Heart right ventricle (tissue), 16 donors: Measurements from ENCODE around the gene FGD4. TPM values are rescaled to one million over a fixed set of nuclear protein-coding genes. Genes with fewer than 3 reads are reported as not detected.

ENCODE experiments used
- ATAC-seq, 8 donors: fragments of 200-7000 bp; cut with Tn5 transposase; one replicate each; pipeline ENCODE4 v1.9.1; 2020; ENCODE audit warnings: mild to moderate bottlenecking in 8 of 8, moderate library complexity in 8 of 8, moderate number of reproducible peaks in 1 of 8
- DNase-seq, 2 donors: peaks; one replicate each; pipeline ENCODE4 v3.0.0-alpha.2; 2020
- H3K27ac ChIP-seq, 10 donors: fragments of 200-600 bp; sonication (generic) in 2 of 10; one replicate each; pipeline versions ENCODE4 v1.5.0 to v1.8.0; 2020 to 2022; ENCODE audit warnings: mild to moderate bottlenecking in 3 of 10
- H3K27me3 ChIP-seq, 7 donors: fragments of 200-600 bp; one replicate each; pipeline ENCODE4 v1.8.0; 2021 to 2022; ENCODE audit warnings: mild to moderate bottlenecking in 2 of 7
- H3K36me3 ChIP-seq, 9 donors: fragments of 200-600 bp; sonication (generic) in 1 of 9; one replicate each; pipeline versions ENCODE4 v1.5.0 to v1.8.0; 2020 to 2022; ENCODE audit warnings: mild to moderate bottlenecking in 2 of 9
- H3K4me1 ChIP-seq, 9 donors: fragments of 200-600 bp; sonication (generic) in 1 of 9; one replicate each; pipeline versions ENCODE4 v1.5.0 to v1.8.0; 2020 to 2022; ENCODE audit warnings: mild to moderate bottlenecking in 4 of 9
- H3K4me3 ChIP-seq, 10 donors: fragments of 200-600 bp; sonication (generic) in 2 of 10; one replicate each; pipeline versions ENCODE4 v1.5.0 to v1.8.0; 2020 to 2022; ENCODE audit warnings: mild to moderate bottlenecking in 7 of 10, moderate library complexity in 2 of 10
- H3K9me3 ChIP-seq, 11 donors: fragments of 200-600 bp in 10 of 11; sonication (generic) in 2 of 11; one replicate each; pipeline versions ENCODE4 v1.5.0 to v1.8.0; 2013 to 2022; ENCODE audit warnings: mild to moderate bottlenecking in 2 of 11, control low read depth in 1 of 11, moderate library complexity in 1 of 11
- CTCF ChIP-seq, 9 donors: fragments of 200-600 bp; sonication (generic) in 2 of 9; IDR thresholded peaks; one replicate each; pipeline versions ENCODE4 v1.5.0 to v1.8.0; 2021 to 2022; ENCODE audit warnings: antibody characterized with exemption in 9 of 9, mild to moderate bottlenecking in 5 of 9, moderate library complexity in 1 of 9
- WGBS, 2 donors: extraction: QIAGEN DNeasy Blood & Tissue Kit; methylation state at CpG; one replicate each; pipeline ENCODE4 v1.1.7; 2013; ENCODE audit warnings: inconsistent platforms in 1 of 2; 5-methylcytosine and 5-hydroxymethylcytosine counted together
- intact Hi-C, 10 donors: fragments of 100-400 bp; cut with DNase I; formaldehyde crosslinking; loops; one replicate each; pipeline versions ENCODE4 v1.11.1 to v1.14.2; 2022
- polyA plus RNA-seq, 2 donors: library from polyadenylated mRNA; stranded (reverse); fragments of 200-250 nt; gene quantifications; one replicate each; pipeline ENCODE4 v1.2.3, GENCODE V29; 2013
- total RNA-seq, 10 donors: library from RNA; stranded (reverse); fragmentation: NEBNext Ultra II Directional in 3 of 10; extraction: Animal tissue kit (Norgen Biotek cat#: 25700) in 3 of 10; gene quantifications; one replicate each; pipeline versions ENCODE4 v1.2.1 to v1.2.4, GENCODE V29; 2021 to 2023
- donor health status: Arrhythmogenic right ventricular cardiomyopathy.
- donor health status: ischemic (EF 13 %, LVEDD 7.1; RV severe dilation, severe dysfunction).
- donor health status: healthy with polysubstance abuse.
- donor health status: DM: no; HTN: yes; CAD: no.
- donor health status: DM: no; HTN: no; CAD: no.
- donor health status: ischemic (EF 25% LVEDD 6.9; RV normal size, moderate dysfunction).
- donor health status: ischemic (EF 25% LVEDD 5.7; RV mildly dilated, moderate dysfunction).
- donor health status: healthy.
- donor health status: DM: yes; HTN: yes; CAD: no.
- donor health status: Ischemic cardiomyopathy.
- donor health status: ischemic (EF 35%, LVEDD 5.7; RV mildly dilated, moderate dysfunction).
- donor health status: nonischemic (EF 11% LVEDD 7.7; RV severe dilation, severe dysfunction).
- donor health status: DM: yes; HTN: yes; CAD: no.
- donor health status: PGD.
- donor health status: ischemic (EF 29% LVEDD 5.4; RV normal size, mild dysfunction).
- donor health status: nonischemic (EF 23%, LVEDD 6.1; RV moderate dilation, normal function).

FGD4 gene
- total and polyA plus RNA-seq, 12 donors = 2.6 to 36.9 (median 25.5) TPM

GRCh38 chr12:32493282-32493681 lies 93.9 kb downstream of the FGD4 start:
- WGBS, 2 donors = 84% methylated on average over 4 of the region's 4 CpGs
- ATAC-seq = no peak
- no peak overlapping the region for H3K27ac ChIP-seq
- intact Hi-C loops = no loop called here
- no peak for TF ChIP-seq CTCF (IDR thresholded peaks at IDR 0.05)
- H3K9me3 ChIP-seq = no peaks in the 10 kb centered on the region
- no peaks in the 10 kb centered on the region for H3K27me3 ChIP-seq
- no peak overlapping the region for H3K4me3 ChIP-seq
- peaks cover 0 to 59% (median 15%) of the 10 kb centered on the region in 9 donors for H3K4me1 ChIP-seq
- no peaks in the 10 kb centered on the region for H3K36me3 ChIP-seq
- no peak for DNase-seq

- Histone ChIP-seq H3K36me3 (no peaks in the 10 kb centered on the region), H3K9me3 (no peaks in the 10 kb centered on the region), H3K4me3 (no peak overlapping the region), H3K4me1 (peaks cover 0 to 56% (median 18%) of the 10 kb centered on the region in 9 donors), H3K27me3 (no peaks in the 10 kb centered on the region), H3K27ac (peak overlapping the region in 1 of 10 donors; percentile 17)
- no peak for TF ChIP-seq CTCF (IDR thresholded peaks at IDR 0.05)
- no peak for DNase-seq
- ATAC-seq = no peak
- intact Hi-C loops = no loop called here
Measured at GRCh38 chr12:32494656-32495055, 95.3 kb downstream of the FGD4 start.

GRCh38 chr12:32496946-32497345 lies 97.6 kb downstream of the FGD4 start:
- Histone ChIP-seq H3K4me1 (peaks cover 0 to 59% (median 29%) of the 10 kb centered on the region in 9 donors), H3K36me3 (no peaks in the 10 kb centered on the region), H3K4me3 (no peak overlapping the region), H3K9me3 (no peaks in the 10 kb centered on the region), H3K27me3 (no peaks in the 10 kb centered on the region), H3K27ac (peak overlapping the region in 3 of 10 donors; percentile 44 to 78 (median 71))
- no peak for DNase-seq
- no peak for TF ChIP-seq CTCF (IDR thresholded peaks at IDR 0.05)
- peak in 2 of 8 donors; percentile 37 to 73 for ATAC-seq
- intact Hi-C loops = no loop called here

- intact Hi-C loops = no loop called here
- H3K4me3 ChIP-seq = no peak overlapping the region
- H3K4me1 ChIP-seq = peaks cover 0 to 65% (median 38%) of the 10 kb centered on the region in 9 donors
- no peak for DNase-seq
- H3K36me3 ChIP-seq = no peaks in the 10 kb centered on the region
- H3K27me3 ChIP-seq = no peaks in the 10 kb centered on the region
- ATAC-seq = peak in 2 of 8 donors; percentile 22 to 24
- no peak for TF ChIP-seq CTCF (IDR thresholded peaks at IDR 0.05)
- H3K27ac ChIP-seq = peak overlapping the region in 7 of 10 donors; percentile 5 to 78 (median 71)
- H3K9me3 ChIP-seq = no peaks in the 10 kb centered on the region
- 62 to 66% methylated on average over 4 of the region's 4 CpGs for WGBS, 2 donors
Measured at GRCh38 chr12:32497864-32498263, 98.5 kb downstream of the FGD4 start.
